Stomach (tissue), 4 donors: ENCODE results near the gene MCCC2.

ENCODE experiments used
- CTCF ChIP-seq, 7 experiments: fragments of 450-650 bp in 4 of 7; fragments of 200-600 bp in 3 of 7; sonication (generic) in 3 of 7; IDR thresholded peaks; one replicate each; pipeline ENCODE4 v1.5.1; 2016 to 2019; ENCODE audit warnings: antibody characterized with exemption in 7 of 7, control low read depth in 2 of 7, mild to moderate bottlenecking in 1 of 7
- EP300 ChIP-seq: sonication (generic); formaldehyde crosslinking; IDR thresholded peaks from one replicate; pipeline ENCODE4 v1.6.1; 2017; ENCODE audit warnings: antibody characterized with exemption
- POLR2AphosphoS5 ChIP-seq, 3 donors: sonication (generic); formaldehyde crosslinking; IDR thresholded peaks; one replicate each; pipeline ENCODE4 v1.6.1; 2016; ENCODE audit warnings: antibody characterized with exemption in 3 of 3

DNA sequence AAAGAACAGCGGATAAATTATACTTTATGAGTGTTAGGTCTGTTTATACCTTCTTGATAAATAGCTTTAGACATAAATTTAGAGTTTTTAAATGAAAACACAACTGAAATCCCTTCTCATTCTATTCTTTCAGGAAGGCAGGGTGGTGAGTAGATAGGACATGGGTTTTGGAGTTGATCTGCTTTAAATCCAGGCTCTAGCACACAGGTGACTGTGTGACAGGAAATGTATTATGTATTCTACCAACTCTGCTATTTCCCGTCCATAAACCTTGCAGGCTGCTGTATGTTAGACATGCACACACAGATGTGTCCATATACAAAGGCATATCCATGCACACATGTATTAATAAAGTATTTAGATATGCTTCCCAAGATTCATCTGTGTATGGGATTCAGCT, 112.6 kb downstream of the MCCC2 start:
- TF ChIP-seq CTCF (IDR thresholded peaks at IDR 0.05) (no peak), EP300 (no peak), POLR2AphosphoS5 (IDR thresholded peaks at IDR 0.05) (no peak)
